Measurements from ENCODE around the gene RIPOR2. TPM values are rescaled to one million over a fixed set of nuclear protein-coding genes. Genes with fewer than 3 reads are reported as not detected.
A peak's percentile ranks its signal among the peaks of the same experiment; 100 is the strongest.

Gene RIPOR2
- total RNA-seq, 1 experiment from 2014 or later: 5.0 TPM

DNA sequence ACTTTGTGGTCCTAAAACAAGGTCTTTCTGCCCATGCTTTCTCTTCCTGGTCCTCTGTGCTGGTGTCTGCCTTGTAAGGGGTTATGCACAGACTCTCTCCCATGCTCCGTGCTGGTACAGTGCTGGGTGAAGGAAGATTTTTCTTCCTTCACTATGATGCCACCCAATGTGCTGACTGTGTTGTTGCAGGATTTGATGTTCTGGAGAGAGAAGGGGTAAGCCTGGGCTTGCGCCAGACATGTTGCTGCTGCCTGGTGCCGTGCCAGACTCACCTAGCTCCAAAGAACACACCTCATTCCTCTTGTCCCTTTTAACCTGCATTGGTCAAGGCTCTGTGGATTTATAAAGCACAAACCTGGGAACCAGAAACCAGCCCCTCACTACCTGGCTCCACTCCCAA is 108.6 kb downstream of the RIPOR2 start:
- Histone ChIP-seq H2BK12ac (ENCODE audit: insufficient read length, low read depth, low read length) (no peak overlapping the region), H4K8ac (replicated peaks; ENCODE audit: insufficient read length, low read depth, low read length) (no peak overlapping the region), H3K9ac (ENCODE audit: extremely low read depth, insufficient read length, low read length) (no peak overlapping the region), H3K23me2 (ENCODE audit: insufficient read length, low read depth, low read length, poor library complexity, severe bottlenecking) (no peaks in the 10 kb centered on the region), H3K79me1 (ENCODE audit: insufficient read depth, low read depth, low read length, poor library complexity, severe bottlenecking) (no peaks in the 10 kb centered on the region), H4K5ac (ENCODE audit: insufficient read length, low read depth, low read length) (no peak overlapping the region), H4K20me1 (ENCODE audit: control insufficient read depth, insufficient read depth, insufficient read length) (no peaks in the 10 kb centered on the region), H3T11ph (ENCODE audit: low read length) (no peak overlapping the region), H4K91ac (ENCODE audit: insufficient read length, low read depth, low read length) (no peak overlapping the region), H2BK5ac (ENCODE audit: insufficient read length, low read length) (no peak overlapping the region), H3K56ac (ENCODE audit: insufficient read length, low read depth, low read length) (no peak overlapping the region), H3K23ac (ENCODE audit: insufficient read length, low read depth, low read length) (no peak overlapping the region), H3K27ac (ENCODE audit: insufficient read length, low read depth, low read length) (no peak overlapping the region), H3K14ac (ENCODE audit: insufficient read depth, low read length) (no peak overlapping the region), H2BK120ac (ENCODE audit: low read depth, low read length, poor library complexity, severe bottlenecking) (no peak overlapping the region), H2AFZ (ENCODE audit: low read length) (no peak overlapping the region), H2BK20ac (ENCODE audit: low read depth, low read length, poor library complexity, severe bottlenecking) (no peak overlapping the region), H3K4me1 (ENCODE audit: insufficient read depth, low read length) (no peaks in the 10 kb centered on the region), H3K4ac (ENCODE audit: low read depth, low read length) (no peak overlapping the region), H3K27me3 (ENCODE audit: insufficient read depth, low read length) (no peaks in the 10 kb centered on the region), H3K4me2 (ENCODE audit: insufficient read depth, insufficient read length, low read length) (no peak overlapping the region), H2AK5ac (ENCODE audit: insufficient read length, low read length) (no peak overlapping the region), H3K18ac (ENCODE audit: insufficient read length, low read depth, low read length) (no peak overlapping the region), H3K9me3 (ENCODE audit: control insufficient read depth, low read depth, low read length) (no peaks in the 10 kb centered on the region), H2BK15ac (ENCODE audit: low read depth, low read length) (no peak overlapping the region), H3K79me2 (ENCODE audit: insufficient read depth, low read length) (no peaks in the 10 kb centered on the region)
- Mint-ChIP-seq H3K4me1 (peaks cover 23 to 36% of the 10 kb centered on the region in 2 experiments), H3K9me3 (no peaks in the 10 kb centered on the region), H3K27me3 (ENCODE audit: low read depth) (no peaks in the 10 kb centered on the region), H3K4me3 (no peak overlapping the region), H3K27ac (peak overlapping the region in 2 of 3 experiments; percentile 24 to 88; a peak in 3 of 7 replicates), H3K36me3 (ENCODE audit: insufficient read depth in 1 of 3, low read depth in 3 of 3) (peaks cover 0 to 9% (median 4%) of the 10 kb centered on the region in 3 experiments; a peak in 2 of 7 replicates)
- no peak for DNase-seq
- WGBS (ENCODE audit: extremely low coverage, insufficient read length, low lambda C conversion rate): no CpG with 5 or more reads among the region's 3 CpGs
- TF ChIP-seq, protein P1, sequence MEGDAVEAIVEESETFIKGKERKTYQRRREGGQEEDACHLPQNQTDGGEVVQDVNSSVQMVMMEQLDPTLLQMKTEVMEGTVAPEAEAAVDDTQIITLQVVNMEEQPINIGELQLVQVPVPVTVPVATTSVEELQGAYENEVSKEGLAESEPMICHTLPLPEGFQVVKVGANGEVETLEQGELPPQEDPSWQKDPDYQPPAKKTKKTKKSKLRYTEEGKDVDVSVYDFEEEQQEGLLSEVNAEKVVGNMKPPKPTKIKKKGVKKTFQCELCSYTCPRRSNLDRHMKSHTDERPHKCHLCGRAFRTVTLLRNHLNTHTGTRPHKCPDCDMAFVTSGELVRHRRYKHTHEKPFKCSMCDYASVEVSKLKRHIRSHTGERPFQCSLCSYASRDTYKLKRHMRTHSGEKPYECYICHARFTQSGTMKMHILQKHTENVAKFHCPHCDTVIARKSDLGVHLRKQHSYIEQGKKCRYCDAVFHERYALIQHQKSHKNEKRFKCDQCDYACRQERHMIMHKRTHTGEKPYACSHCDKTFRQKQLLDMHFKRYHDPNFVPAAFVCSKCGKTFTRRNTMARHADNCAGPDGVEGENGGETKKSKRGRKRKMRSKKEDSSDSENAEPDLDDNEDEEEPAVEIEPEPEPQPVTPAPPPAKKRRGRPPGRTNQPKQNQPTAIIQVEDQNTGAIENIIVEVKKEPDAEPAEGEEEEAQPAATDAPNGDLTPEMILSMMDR (conservative IDR thresholded peaks at IDR 0.05): no peak

Data from H9 (cell line).